Measurements from ENCODE around the gene DNAH8.

DNAH8 gene

DNA sequence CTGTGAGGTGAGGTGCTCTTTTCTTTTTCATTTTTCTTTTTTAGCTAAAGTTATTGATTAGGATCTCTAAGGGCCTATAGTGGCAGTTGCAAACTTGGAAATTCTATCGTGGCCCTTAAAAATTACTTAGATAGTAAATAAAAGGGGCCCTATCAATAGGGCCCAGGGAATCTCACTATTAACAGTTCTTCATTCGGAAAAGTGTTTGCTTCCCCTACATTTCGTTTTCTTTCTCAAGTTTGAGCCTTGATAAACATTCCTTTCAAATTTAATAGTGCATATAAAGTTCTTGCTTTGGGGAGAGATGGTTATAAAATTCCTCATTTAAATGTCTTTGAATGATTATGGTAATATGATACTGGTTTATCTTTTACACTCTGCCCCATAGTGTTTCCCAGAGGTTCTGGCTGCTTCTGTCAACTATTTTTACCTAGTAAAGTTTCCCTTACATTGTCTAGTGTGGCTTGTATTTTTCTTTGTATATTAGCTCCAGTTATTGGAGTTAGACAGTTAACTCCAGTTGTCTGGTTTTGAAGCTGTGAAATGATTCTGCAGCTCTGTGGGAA, 263.1 kb downstream of the DNAH8 start:
- Histone ChIP-seq H3K27ac (no peak overlapping the region), H3K36me3 (replicated peaks) (no peaks in the 10 kb centered on the region), H3K4me3 (ENCODE audit: low read depth, low read length) (no peak overlapping the region), H3K27me3 (replicated peaks) (no peaks in the 10 kb centered on the region)
- DNase-seq, result no peak
- TF ChIP-seq, protein P1, sequence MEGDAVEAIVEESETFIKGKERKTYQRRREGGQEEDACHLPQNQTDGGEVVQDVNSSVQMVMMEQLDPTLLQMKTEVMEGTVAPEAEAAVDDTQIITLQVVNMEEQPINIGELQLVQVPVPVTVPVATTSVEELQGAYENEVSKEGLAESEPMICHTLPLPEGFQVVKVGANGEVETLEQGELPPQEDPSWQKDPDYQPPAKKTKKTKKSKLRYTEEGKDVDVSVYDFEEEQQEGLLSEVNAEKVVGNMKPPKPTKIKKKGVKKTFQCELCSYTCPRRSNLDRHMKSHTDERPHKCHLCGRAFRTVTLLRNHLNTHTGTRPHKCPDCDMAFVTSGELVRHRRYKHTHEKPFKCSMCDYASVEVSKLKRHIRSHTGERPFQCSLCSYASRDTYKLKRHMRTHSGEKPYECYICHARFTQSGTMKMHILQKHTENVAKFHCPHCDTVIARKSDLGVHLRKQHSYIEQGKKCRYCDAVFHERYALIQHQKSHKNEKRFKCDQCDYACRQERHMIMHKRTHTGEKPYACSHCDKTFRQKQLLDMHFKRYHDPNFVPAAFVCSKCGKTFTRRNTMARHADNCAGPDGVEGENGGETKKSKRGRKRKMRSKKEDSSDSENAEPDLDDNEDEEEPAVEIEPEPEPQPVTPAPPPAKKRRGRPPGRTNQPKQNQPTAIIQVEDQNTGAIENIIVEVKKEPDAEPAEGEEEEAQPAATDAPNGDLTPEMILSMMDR (IDR thresholded peaks at IDR 0.05; ENCODE audit: low read depth, low read length, missing control alignments), result no peak
- in situ Hi-C loops (cut with HindIII; ENCODE audit: low pct_ligation_motif_present, low sequenced_read_pairs), result no loop called here

DNA sequence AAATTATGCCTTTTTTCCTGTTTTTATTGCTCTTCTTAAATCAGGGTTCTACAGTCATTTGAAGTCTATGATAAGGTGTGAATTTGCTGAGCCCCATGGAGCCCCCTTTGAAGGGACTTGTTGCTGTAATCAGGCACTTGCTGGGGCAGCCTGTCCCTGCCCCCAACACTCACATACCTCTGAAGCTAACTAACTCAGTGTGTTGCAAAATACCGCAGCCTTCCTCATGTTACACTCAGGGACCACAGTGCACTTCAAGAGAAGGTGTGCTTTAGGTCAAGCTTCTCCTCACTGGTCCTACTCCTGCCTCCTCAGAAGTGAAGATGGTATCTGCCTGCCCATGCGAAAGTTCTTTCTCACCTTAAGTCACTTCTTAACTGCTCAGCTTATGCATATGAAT, 267.4 kb downstream of the DNAH8 start:
- DNase-seq, result no peak
- no peak overlapping the region for H3K4me3 ChIP-seq (ENCODE audit: low read depth, low read length)
- no peak overlapping the region for H3K27ac ChIP-seq
- TF ChIP-seq, protein P1 (IDR thresholded peaks at IDR 0.05; ENCODE audit: low read depth, low read length, missing control alignments), result no peak
- no peaks in the 10 kb centered on the region for H3K36me3 ChIP-seq (replicated peaks)
- no peaks in the 10 kb centered on the region for H3K27me3 ChIP-seq (replicated peaks)
- in situ Hi-C loops (cut with HindIII; ENCODE audit: low pct_ligation_motif_present, low sequenced_read_pairs), result no loop called here

GRCh38 chr6:38984723-38985122, 269.6 kb downstream of the DNAH8 start:
- no peak overlapping the region for H3K4me3 ChIP-seq (ENCODE audit: low read depth, low read length)
- no peaks in the 10 kb centered on the region for H3K36me3 ChIP-seq (replicated peaks)
- TF ChIP-seq, protein P1 (IDR thresholded peaks at IDR 0.05; ENCODE audit: low read depth, low read length, missing control alignments), result no peak
- in situ Hi-C loops (cut with HindIII; ENCODE audit: low pct_ligation_motif_present, low sequenced_read_pairs), result no loop called here
- no peak for DNase-seq
- no peaks in the 10 kb centered on the region for H3K27me3 ChIP-seq (replicated peaks)
- no peak overlapping the region for H3K27ac ChIP-seq

GRCh38 chr6:38985839-38986238, 270.7 kb downstream of the DNAH8 start:
- Histone ChIP-seq H3K36me3 (replicated peaks) (no peaks in the 10 kb centered on the region), H3K27ac (no peak overlapping the region), H3K4me3 (ENCODE audit: low read depth, low read length) (no peak overlapping the region), H3K27me3 (replicated peaks) (no peaks in the 10 kb centered on the region)
- TF ChIP-seq, protein P1 (IDR thresholded peaks at IDR 0.05; ENCODE audit: low read depth, low read length, missing control alignments), result no peak
- in situ Hi-C loops (cut with HindIII; ENCODE audit: low pct_ligation_motif_present, low sequenced_read_pairs), result no loop called here
- DNase-seq, result no peak

GRCh38 chr6:38987503-38987902, 272.4 kb downstream of the DNAH8 start:
- in situ Hi-C loops (cut with HindIII; ENCODE audit: low pct_ligation_motif_present, low sequenced_read_pairs), result no loop called here
- no peak for DNase-seq
- Histone ChIP-seq H3K27me3 (replicated peaks) (no peaks in the 10 kb centered on the region), H3K36me3 (replicated peaks) (no peaks in the 10 kb centered on the region), H3K4me3 (ENCODE audit: low read depth, low read length) (no peak overlapping the region), H3K27ac (no peak overlapping the region)
- TF ChIP-seq, protein P1 (IDR thresholded peaks at IDR 0.05; ENCODE audit: low read depth, low read length, missing control alignments), result no peak

All from brain microvascular endothelial cell (primary cell).